Pancreas (tissue), 10 donors: ENCODE results near the gene PASK. TPM values are rescaled to one million over a fixed set of nuclear protein-coding genes. Genes with fewer than 3 reads are reported as not detected.

Source experiments
- ATAC-seq, 4 donors: fragments of 200-7000 bp; cut with Tn5 transposase; one replicate each; pipeline versions ENCODE4 v1.8.0 to v1.9.1; 2020; ENCODE audit warnings: mild to moderate bottlenecking in 4 of 4, moderate library complexity in 4 of 4
- DNase-seq, 6 donors: peaks; one replicate each; pipeline ENCODE4 v3.0.0-alpha.2; 2020
- FAIRE-seq: peaks from 2 replicates; lab custom pipeline; 2012; peaks lifted over from hg19 to GRCh38; lab: Jason Lieb, UNC
- H3K27ac ChIP-seq, 4 donors: fragments of 200-600 bp; sonication (generic); 1 replicate in 3 of 4; 2 replicates in 1 of 4; pipeline versions ENCODE4 v1.5.0 to v1.8.0; 2020
- H3K27me3 ChIP-seq, 4 donors: fragments of 200-600 bp; one replicate each; pipeline ENCODE4 v1.8.0; 2021
- H3K36me3 ChIP-seq, 3 donors: fragments of 200-600 bp; sonication (generic) in 1 of 3; one replicate each; pipeline versions ENCODE4 v1.5.0 to v1.8.0; 2020 to 2021
- H3K4me1 ChIP-seq, 3 donors: fragments of 200-600 bp; one replicate each; pipeline ENCODE4 v1.8.0; 2021
- H3K4me3 ChIP-seq, 4 donors: fragments of 200-600 bp; sonication (generic) in 2 of 4; one replicate each; pipeline versions ENCODE4 v1.5.0 to v1.8.0; 2020 to 2021
- H3K9me3 ChIP-seq, 4 donors: fragments of 200-600 bp; one replicate each; pipeline ENCODE4 v1.8.0; 2021
- CTCF ChIP-seq, 4 donors: fragments of 200-600 bp; sonication (generic) in 3 of 4; IDR thresholded peaks; one replicate each; pipeline versions ENCODE4 v1.5.0 to v1.8.0; 2021; ENCODE audit warnings: antibody characterized with exemption in 4 of 4
- WGBS, 2 donors: extraction: QIAGEN DNeasy Blood & Tissue Kit; methylation state at CpG; one replicate each; pipeline ENCODE4 v1.1.7; 2013; 5-methylcytosine and 5-hydroxymethylcytosine counted together
- intact Hi-C, 3 donors: fragments of 100-400 bp; cut with DNase I; formaldehyde crosslinking; loops; one replicate each; pipeline versions ENCODE4 v1.11.1 to v1.14.2; 2022
- polyA plus RNA-seq, 2 donors: library from polyadenylated mRNA; stranded (reverse); fragments of 200-250 nt; gene quantifications; one replicate each; pipeline ENCODE4 v1.2.3, GENCODE V29; 2013
- total RNA-seq, 6 donors: library from RNA; stranded (reverse); fragmentation: NEBNext Ultra II Directional in 4 of 6; extraction: Animal tissue kit (Norgen Biotek cat#: 25700) in 4 of 6; gene quantifications; one replicate each; pipeline versions ENCODE4 v1.2.1 to v1.2.4, GENCODE V29; 2021 to 2023
- donor health status: healthy with polysubstance abuse.
- donor health status: DM: no; HTN: no; CAD: no; lungs with moderate emphysema.
- donor health status: DM: no; HTN: no; CAD: no.
- donor health status: control.
- donor health status: control.
- donor health status: Bipolar disorder and iron deficiency.
- donor health status: DM: yes; HTN: yes; CAD: no.
- donor health status: DM: no; HTN: no; CAD: no.
- donor health status: DM: no; HTN: no; CAD: no.
- donor health status: DM: yes; HTN: yes; CAD: no.

Gene PASK
- total and polyA plus RNA-seq, 8 donors: 3.7 to 14.5 (median 9.2) TPM

DNA sequence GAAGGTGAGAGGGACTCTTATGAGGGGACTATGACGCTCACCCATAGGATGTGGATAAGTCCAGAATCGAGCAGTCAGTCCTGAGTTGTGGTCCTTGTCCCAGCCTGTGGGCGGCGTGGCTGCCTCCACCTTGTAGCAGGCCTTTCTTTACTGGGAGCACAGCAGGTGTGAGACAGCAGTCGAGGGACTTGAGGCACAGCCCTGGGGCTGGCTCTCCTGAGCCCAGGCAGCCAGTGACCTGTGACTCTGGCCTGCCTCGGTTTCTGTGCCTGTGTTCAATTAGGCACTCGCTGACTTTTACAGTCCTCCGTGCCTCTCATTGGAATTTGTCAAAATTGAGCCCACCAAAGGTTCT lies 9.3 kb upstream of the PASK start:
- Histone ChIP-seq H3K4me1 (no peaks in the 10 kb centered on the region), H3K36me3 (peaks cover 9 to 31% (median 10%) of the 10 kb centered on the region in 3 donors), H3K27ac (no peak overlapping the region), H3K4me3 (no peak overlapping the region), H3K9me3 (no peaks in the 10 kb centered on the region), H3K27me3 (no peaks in the 10 kb centered on the region)
- WGBS, 2 donors: 88 to 90% methylated on average over 8 of the region's 8 CpGs
- no peak for FAIRE-seq
- intact Hi-C loops: no loop called here
- DNase-seq: no peak
- ATAC-seq: no peak
- TF ChIP-seq CTCF (IDR thresholded peaks at IDR 0.05): no peak

DNA sequence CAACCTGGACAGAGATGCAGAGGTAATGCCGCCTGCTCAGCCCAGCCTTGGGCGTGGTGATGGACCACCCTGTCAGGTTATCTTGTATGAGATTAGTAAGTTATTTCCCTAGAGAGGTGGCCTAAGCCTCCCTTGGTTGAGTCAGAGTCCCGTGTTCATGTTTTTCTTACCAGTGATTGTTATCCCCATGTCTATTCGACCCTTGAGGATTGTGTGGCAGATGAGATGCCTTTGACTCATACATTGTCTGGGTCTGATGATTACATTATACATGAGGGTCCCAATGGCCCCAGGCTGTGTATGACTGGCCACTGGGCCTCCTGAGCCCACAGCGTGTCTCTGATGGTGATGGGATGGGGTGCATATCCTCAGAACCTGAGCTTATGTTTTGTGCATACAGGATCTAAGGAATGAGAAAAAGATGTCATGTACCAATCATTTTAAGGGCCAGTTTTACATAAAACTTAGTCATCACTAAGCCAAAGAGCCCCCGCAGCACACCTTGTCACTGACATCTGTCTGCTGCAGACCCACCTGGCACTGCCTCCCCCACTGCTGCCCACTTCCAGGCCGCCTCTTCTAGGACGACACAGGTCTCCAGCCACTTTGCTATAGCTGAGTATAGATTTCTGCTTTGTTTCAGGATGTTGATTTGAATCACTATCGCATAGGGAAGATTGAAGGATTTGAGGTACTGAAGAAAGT lies 8.7 kb upstream of the PASK start:
- DNase-seq (no peak), ATAC-seq (no peak), FAIRE-seq (no peak)
- intact Hi-C loops: no loop called here
- Histone ChIP-seq H3K9me3 (no peaks in the 10 kb centered on the region), H3K4me3 (no peak overlapping the region), H3K27me3 (no peaks in the 10 kb centered on the region), H3K27ac (no peak overlapping the region), H3K36me3 (peaks cover 9 to 28% (median 10%) of the 10 kb centered on the region in 3 donors), H3K4me1 (no peaks in the 10 kb centered on the region)
- WGBS, 2 donors: 93 to 95% methylated on average over 9 of the region's 9 CpGs
- TF ChIP-seq CTCF (IDR thresholded peaks at IDR 0.05): no peak

DNA sequence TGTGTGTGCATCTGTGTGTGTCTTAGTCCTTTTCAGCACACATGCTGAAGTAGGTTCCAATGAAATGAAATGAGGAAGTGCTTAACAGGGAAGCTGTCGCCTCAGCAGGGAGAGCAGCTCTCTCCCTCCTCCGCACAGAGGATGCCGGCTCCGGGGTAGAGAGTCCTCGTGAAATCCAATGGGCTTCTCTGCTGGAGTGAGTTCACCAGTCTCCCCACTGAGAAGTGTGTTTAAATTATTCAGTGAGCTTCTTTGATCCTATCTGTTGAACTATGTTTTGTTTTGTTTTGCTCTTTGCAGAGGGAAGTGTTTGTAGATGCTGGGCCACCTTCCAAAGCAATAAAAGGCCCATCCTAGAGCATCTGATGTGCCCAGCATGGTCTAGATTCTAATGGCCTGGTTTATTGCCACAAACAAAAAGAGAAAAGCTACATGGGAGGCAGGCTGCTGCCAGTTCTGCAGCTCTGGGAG lies 7.7 kb upstream of the PASK start:
- no peak overlapping the region for H3K27ac ChIP-seq
- intact Hi-C loops: no loop called here
- WGBS, 2 donors: 83 to 84% methylated on average over 5 of the region's 5 CpGs
- H3K36me3 ChIP-seq: peaks cover 9 to 28% (median 10%) of the 10 kb centered on the region in 3 donors
- FAIRE-seq (no peak), ATAC-seq (no peak), DNase-seq (no peak)
- no peaks in the 10 kb centered on the region for H3K9me3 ChIP-seq
- no peaks in the 10 kb centered on the region for H3K27me3 ChIP-seq
- H3K4me3 ChIP-seq: no peak overlapping the region
- H3K4me1 ChIP-seq: no peaks in the 10 kb centered on the region
- TF ChIP-seq CTCF (IDR thresholded peaks at IDR 0.05): no peak

GRCh38 chr2:241155936-241156335 lies 6.7 kb upstream of the PASK start:
- H3K36me3 ChIP-seq: peaks cover 9 to 24% (median 10%) of the 10 kb centered on the region in 3 donors
- intact Hi-C loops: no loop called here

More at GRCh38 chr2:241155936-241156335, 6.7 kb upstream of the PASK start:
- ATAC-seq (no peak), FAIRE-seq (no peak), DNase-seq (no peak)
- peaks cover 0 to 6% (median 6%) of the 10 kb centered on the region in 3 donors for H3K4me1 ChIP-seq
- H3K27me3 ChIP-seq: no peaks in the 10 kb centered on the region
- H3K27ac ChIP-seq: no peak overlapping the region
- H3K4me3 ChIP-seq: no peak overlapping the region
- 36 to 58% methylated on average over 1 of the region's 1 CpG for WGBS, 2 donors
- no peaks in the 10 kb centered on the region for H3K9me3 ChIP-seq
- no peak for TF ChIP-seq CTCF (IDR thresholded peaks at IDR 0.05)
